ENCODE results near the gene DPY30. TPM values are rescaled to one million over a fixed set of nuclear protein-coding genes. Genes with fewer than 3 reads are reported as not detected.

DPY30 gene
- total and polyA plus RNA-seq, 2 experiments from 2014 or later: 156 to 518 TPM

DNA sequence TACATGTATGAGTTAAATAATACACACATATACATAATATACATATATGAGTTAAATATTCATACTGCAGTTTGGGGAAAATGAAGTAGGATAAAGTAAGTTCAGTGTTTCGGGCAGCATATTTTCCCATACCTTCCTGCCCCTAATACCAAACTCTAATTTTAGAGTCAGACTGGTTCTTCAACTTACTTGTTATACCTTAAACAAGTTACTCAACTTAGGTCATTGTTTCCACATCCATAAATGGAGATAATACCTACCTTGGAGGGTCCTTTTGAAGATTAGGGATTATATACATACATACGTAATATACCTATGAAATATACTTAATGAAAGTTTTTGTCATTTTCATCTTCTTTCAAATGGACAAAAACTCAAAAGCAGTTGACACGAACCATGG lies 37.2 kb downstream of the DPY30 start (continued):
- TF ChIP-seq, protein P1, sequence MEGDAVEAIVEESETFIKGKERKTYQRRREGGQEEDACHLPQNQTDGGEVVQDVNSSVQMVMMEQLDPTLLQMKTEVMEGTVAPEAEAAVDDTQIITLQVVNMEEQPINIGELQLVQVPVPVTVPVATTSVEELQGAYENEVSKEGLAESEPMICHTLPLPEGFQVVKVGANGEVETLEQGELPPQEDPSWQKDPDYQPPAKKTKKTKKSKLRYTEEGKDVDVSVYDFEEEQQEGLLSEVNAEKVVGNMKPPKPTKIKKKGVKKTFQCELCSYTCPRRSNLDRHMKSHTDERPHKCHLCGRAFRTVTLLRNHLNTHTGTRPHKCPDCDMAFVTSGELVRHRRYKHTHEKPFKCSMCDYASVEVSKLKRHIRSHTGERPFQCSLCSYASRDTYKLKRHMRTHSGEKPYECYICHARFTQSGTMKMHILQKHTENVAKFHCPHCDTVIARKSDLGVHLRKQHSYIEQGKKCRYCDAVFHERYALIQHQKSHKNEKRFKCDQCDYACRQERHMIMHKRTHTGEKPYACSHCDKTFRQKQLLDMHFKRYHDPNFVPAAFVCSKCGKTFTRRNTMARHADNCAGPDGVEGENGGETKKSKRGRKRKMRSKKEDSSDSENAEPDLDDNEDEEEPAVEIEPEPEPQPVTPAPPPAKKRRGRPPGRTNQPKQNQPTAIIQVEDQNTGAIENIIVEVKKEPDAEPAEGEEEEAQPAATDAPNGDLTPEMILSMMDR (conservative IDR thresholded peaks at IDR 0.05; ENCODE audit: low read depth in 2 of 2): no peak
- no peak for TF ChIP-seq ZNF331 (CRISPR knock-in tag; IDR thresholded peaks at IDR 0.05; ENCODE audit: low read depth)
- TF ChIP-seq, protein P2, sequence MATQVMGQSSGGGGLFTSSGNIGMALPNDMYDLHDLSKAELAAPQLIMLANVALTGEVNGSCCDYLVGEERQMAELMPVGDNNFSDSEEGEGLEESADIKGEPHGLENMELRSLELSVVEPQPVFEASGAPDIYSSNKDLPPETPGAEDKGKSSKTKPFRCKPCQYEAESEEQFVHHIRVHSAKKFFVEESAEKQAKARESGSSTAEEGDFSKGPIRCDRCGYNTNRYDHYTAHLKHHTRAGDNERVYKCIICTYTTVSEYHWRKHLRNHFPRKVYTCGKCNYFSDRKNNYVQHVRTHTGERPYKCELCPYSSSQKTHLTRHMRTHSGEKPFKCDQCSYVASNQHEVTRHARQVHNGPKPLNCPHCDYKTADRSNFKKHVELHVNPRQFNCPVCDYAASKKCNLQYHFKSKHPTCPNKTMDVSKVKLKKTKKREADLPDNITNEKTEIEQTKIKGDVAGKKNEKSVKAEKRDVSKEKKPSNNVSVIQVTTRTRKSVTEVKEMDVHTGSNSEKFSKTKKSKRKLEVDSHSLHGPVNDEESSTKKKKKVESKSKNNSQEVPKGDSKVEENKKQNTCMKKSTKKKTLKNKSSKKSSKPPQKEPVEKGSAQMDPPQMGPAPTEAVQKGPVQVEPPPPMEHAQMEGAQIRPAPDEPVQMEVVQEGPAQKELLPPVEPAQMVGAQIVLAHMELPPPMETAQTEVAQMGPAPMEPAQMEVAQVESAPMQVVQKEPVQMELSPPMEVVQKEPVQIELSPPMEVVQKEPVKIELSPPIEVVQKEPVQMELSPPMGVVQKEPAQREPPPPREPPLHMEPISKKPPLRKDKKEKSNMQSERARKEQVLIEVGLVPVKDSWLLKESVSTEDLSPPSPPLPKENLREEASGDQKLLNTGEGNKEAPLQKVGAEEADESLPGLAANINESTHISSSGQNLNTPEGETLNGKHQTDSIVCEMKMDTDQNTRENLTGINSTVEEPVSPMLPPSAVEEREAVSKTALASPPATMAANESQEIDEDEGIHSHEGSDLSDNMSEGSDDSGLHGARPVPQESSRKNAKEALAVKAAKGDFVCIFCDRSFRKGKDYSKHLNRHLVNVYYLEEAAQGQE (IDR thresholded peaks at IDR 0.05; ENCODE audit: unreplicated experiment): no peak
- TF ChIP-seq JUNB (IDR thresholded peaks at IDR 0.05; ENCODE audit: unreplicated experiment): no peak
- no peak for TF ChIP-seq CREB1 (CRISPR knock-in tag; IDR thresholded peaks at IDR 0.05; ENCODE audit: low read depth)
- TF ChIP-seq, protein P3, sequence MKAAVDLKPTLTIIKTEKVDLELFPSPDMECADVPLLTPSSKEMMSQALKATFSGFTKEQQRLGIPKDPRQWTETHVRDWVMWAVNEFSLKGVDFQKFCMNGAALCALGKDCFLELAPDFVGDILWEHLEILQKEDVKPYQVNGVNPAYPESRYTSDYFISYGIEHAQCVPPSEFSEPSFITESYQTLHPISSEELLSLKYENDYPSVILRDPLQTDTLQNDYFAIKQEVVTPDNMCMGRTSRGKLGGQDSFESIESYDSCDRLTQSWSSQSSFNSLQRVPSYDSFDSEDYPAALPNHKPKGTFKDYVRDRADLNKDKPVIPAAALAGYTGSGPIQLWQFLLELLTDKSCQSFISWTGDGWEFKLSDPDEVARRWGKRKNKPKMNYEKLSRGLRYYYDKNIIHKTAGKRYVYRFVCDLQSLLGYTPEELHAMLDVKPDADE (IDR thresholded peaks at IDR 0.05): no peak
- TF ChIP-seq STAT1 (IDR thresholded peaks at IDR 0.05; ENCODE audit: unreplicated experiment): no peak
- no peak for TF ChIP-seq POLR2AphosphoS5 (IDR thresholded peaks at IDR 0.05; ENCODE audit: low read depth)
- no peak for TF ChIP-seq NANOG (IDR thresholded peaks at IDR 0.05; ENCODE audit: borderline replicate concordance)

DNA sequence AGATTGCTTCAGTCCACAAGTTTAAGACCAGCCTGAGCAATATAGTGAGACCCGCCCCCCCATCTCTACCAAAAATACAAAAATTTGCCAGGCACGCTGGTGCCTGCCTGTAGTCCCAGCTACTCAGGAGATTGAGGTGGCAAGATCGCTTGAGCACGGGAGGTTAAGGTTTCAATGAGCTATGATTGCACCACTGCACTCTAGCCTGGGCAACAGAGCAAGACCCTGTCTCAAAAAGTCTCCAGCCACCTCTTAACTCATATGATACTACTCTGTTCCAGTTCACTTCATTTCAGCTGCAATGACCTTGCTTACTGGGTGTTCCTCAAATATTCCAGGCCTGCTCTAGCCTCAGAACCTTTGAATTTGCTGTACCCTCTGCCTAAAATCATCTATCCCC lies 40.2 kb downstream of the DPY30 start:
- no peak overlapping the region for H3K27ac ChIP-seq (ENCODE audit: low read depth)
- peaks cover 98% of the 10 kb centered on the region for H3K79me2 ChIP-seq (replicated peaks; ENCODE audit: insufficient read depth)
- Mint-ChIP-seq H3K4me1 (peaks cover 16% of the 10 kb centered on the region), H3K36me3 (ENCODE audit: low read depth) (no peaks in the 10 kb centered on the region), H3K27me3 (ENCODE audit: insufficient read depth, low read depth, poor library complexity) (peaks cover 2% of the 10 kb centered on the region), H3K27ac (no peak overlapping the region), H3K4me3 (no peak overlapping the region), H3K9me3 (no peaks in the 10 kb centered on the region)
- H3K4me1 ChIP-seq (ENCODE audit: insufficient read depth): no peaks in the 10 kb centered on the region
- H4K20me1 ChIP-seq (replicated peaks; ENCODE audit: insufficient read depth): peaks cover 19% of the 10 kb centered on the region
- no peak overlapping the region for H2AFZ ChIP-seq
- no peak overlapping the region for H3K4me3 ChIP-seq
- no peaks in the 10 kb centered on the region for H3F3A ChIP-seq (replicated peaks; ENCODE audit: low read depth)
- DNase-seq (ENCODE audit: low spot score): no peak
- no peak overlapping the region for H3K4me2 ChIP-seq
- H3K27me3 ChIP-seq (ENCODE audit: insufficient read depth): no peaks in the 10 kb centered on the region
- no peaks in the 10 kb centered on the region for H3K36me3 ChIP-seq (ENCODE audit: insufficient read depth)
- H3K9me2 ChIP-seq (ENCODE audit: insufficient read depth): no peaks in the 10 kb centered on the region
- no peak for ATAC-seq
- TF ChIP-seq ZNF114 (CRISPR knock-in tag; IDR thresholded peaks at IDR 0.05) (no peak), CREB1 (CRISPR knock-in tag; IDR thresholded peaks at IDR 0.05; ENCODE audit: low read depth) (no peak), EZH2 (IDR thresholded peaks at IDR 0.05; ENCODE audit: low read depth, unreplicated experiment) (no peak), ZNF331 (CRISPR knock-in tag; IDR thresholded peaks at IDR 0.05; ENCODE audit: low read depth) (no peak), NANOG (IDR thresholded peaks at IDR 0.05; ENCODE audit: borderline replicate concordance) (no peak), EZH2phosphoT487 (IDR thresholded peaks at IDR 0.05; ENCODE audit: unreplicated experiment) (no peak), STAT1 (IDR thresholded peaks at IDR 0.05; ENCODE audit: unreplicated experiment) (no peak)
- TF ChIP-seq, protein P3 (IDR thresholded peaks at IDR 0.05): no peak
- TF ChIP-seq, protein P2 (IDR thresholded peaks at IDR 0.05; ENCODE audit: unreplicated experiment): no peak
